ENCODE measurements around the gene MST1R. TPM values are rescaled to one million over a fixed set of nuclear protein-coding genes. Genes with fewer than 3 reads are reported as not detected.

MST1R gene
- total and polyA plus RNA-seq, 9 of the 15 experiments (the other 6 are each of a cell fraction or from before 2014, with no cell fraction given): 1.3 to 10.0 (median 3.8) TPM

DNA sequence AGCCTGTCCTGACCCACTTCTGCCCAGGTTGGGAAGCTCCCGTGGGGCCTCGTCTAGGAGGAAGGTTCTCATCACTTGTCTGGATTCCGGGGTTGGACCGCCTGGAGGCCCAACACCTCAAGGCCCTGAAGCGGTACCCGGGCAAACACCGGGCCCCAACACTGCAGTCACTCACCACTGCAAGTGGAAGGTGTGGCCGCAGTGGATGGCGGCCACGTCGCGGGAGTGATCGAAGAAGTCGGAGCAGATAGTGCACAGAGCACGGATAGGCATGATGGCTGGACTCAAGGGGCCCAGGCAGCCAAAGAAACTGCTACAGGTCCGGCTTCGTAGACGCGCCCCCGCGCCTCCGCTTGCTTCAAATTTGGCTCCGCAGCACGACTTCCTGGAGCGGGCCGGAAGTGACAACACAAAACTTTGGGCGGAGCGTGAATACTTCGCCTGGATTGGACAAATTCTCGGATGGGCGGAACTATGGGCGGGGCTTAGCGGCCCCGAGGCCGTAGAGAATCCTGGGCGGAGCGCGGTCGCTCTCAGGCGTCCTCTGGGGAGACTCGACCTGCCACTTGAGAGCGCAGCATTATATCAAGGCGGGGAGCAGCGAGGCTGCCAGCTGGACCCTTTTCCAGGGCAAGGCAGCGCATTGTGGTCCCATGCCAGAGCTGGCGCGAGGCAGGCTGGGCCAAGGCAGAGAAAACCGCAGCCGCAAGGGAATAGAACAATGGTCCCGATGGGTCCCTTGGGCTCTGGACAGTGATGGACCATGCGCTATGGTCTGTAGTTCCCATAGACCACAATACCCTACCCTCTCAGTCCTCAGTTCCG lies 47.3 kb downstream of the MST1R start, which contains the start of gene TRAIP (continued):
- TF ChIP-seq KAT7 (CRISPR knock-in tag; IDR thresholded peaks at IDR 0.05; ENCODE audit: borderline replicate concordance) (no peak), YY1 (IDR thresholded peaks at IDR 0.05; ENCODE audit: borderline replicate concordance in 1 of 3, control insufficient read depth in 1 of 3, extremely low read depth in 1 of 3, insufficient read depth in 3 of 3, insufficient read length in 1 of 3, insufficient replicate concordance in 2 of 3, low read depth in 1 of 3, low read length in 2 of 3) (peak in 1 of 3 experiments; percentile 31), SOX6 (IDR thresholded peaks at IDR 0.05) (peak; percentile 11; the same call in 1 of the 2 replicates), TCF3 (CRISPR knock-in tag; IDR thresholded peaks at IDR 0.05) (no peak), RBBP5 (IDR thresholded peaks at IDR 0.05; ENCODE audit: borderline replicate concordance, insufficient read depth, low read length, poor library complexity, severe bottlenecking) (peak; percentile 85), NCOA1 (IDR thresholded peaks at IDR 0.05; ENCODE audit: low read depth) (0 out of 2 replicates have a peak, but pooled peaks have one; percentile 17), POLR2AphosphoS5 (IDR thresholded peaks at IDR 0.05; ENCODE audit: control insufficient read depth, insufficient read depth, low read depth, low read length) (peak; percentile 51; the same call in 1 of the 2 replicates), HDAC2 (IDR thresholded peaks at IDR 0.05) (peak; percentile 52; the same call in 1 of the 2 replicates), EGR1 (conservative IDR thresholded peaks at IDR 0.05) (peak; percentile 76), NR2F6 (CRISPR knock-in tag; IDR thresholded peaks at IDR 0.05) (no peak), RFX7 (CRISPR knock-in tag; IDR thresholded peaks at IDR 0.05) (no peak), KLF16 (IDR thresholded peaks at IDR 0.05) (no peak), GABPB1 (CRISPR knock-in tag; IDR thresholded peaks at IDR 0.05) (peak; percentile 92)
- TF ChIP-seq, protein P1, sequence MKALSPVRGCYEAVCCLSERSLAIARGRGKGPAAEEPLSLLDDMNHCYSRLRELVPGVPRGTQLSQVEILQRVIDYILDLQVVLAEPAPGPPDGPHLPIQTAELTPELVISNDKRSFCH (CRISPR knock-in tag; IDR thresholded peaks at IDR 0.05): no peak
- TF ChIP-seq, protein P1 (tag; IDR thresholded peaks at IDR 0.05): no peak
- TF ChIP-seq, protein P2, sequence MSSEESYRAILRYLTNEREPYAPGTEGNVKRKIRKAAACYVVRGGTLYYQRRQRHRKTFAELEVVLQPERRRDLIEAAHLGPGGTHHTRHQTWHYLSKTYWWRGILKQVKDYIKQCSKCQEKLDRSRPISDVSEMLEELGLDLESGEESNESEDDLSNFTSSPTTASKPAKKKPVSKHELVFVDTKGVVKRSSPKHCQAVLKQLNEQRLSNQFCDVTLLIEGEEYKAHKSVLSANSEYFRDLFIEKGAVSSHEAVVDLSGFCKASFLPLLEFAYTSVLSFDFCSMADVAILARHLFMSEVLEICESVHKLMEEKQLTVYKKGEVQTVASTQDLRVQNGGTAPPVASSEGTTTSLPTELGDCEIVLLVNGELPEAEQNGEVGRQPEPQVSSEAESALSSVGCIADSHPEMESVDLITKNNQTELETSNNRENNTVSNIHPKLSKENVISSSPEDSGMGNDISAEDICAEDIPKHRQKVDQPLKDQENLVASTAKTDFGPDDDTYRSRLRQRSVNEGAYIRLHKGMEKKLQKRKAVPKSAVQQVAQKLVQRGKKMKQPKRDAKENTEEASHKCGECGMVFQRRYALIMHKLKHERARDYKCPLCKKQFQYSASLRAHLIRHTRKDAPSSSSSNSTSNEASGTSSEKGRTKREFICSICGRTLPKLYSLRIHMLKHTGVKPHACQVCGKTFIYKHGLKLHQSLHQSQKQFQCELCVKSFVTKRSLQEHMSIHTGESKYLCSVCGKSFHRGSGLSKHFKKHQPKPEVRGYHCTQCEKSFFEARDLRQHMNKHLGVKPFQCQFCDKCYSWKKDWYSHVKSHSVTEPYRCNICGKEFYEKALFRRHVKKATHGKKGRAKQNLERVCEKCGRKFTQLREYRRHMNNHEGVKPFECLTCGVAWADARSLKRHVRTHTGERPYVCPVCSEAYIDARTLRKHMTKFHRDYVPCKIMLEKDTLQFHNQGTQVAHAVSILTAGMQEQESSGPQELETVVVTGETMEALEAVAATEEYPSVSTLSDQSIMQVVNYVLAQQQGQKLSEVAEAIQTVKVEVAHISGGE (CRISPR knock-in tag; IDR thresholded peaks at IDR 0.05): peak in 1 of 3 experiments; percentile 80; a peak in 2 of 6 replicates
- TF ChIP-seq, protein P3, sequence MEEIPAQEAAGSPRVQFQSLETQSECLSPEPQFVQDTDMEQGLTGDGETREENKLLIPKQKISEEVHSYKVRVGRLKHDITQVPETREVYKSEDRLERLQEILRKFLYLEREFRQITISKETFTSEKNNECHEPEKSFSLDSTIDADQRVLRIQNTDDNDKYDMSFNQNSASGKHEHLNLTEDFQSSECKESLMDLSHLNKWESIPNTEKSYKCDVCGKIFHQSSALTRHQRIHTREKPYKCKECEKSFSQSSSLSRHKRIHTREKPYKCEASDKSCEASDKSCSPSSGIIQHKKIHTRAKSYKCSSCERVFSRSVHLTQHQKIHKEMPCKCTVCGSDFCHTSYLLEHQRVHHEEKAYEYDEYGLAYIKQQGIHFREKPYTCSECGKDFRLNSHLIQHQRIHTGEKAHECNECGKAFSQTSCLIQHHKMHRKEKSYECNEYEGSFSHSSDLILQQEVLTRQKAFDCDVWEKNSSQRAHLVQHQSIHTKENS (CRISPR knock-in tag; IDR thresholded peaks at IDR 0.05): no peak
- TF ChIP-seq, protein P4, sequence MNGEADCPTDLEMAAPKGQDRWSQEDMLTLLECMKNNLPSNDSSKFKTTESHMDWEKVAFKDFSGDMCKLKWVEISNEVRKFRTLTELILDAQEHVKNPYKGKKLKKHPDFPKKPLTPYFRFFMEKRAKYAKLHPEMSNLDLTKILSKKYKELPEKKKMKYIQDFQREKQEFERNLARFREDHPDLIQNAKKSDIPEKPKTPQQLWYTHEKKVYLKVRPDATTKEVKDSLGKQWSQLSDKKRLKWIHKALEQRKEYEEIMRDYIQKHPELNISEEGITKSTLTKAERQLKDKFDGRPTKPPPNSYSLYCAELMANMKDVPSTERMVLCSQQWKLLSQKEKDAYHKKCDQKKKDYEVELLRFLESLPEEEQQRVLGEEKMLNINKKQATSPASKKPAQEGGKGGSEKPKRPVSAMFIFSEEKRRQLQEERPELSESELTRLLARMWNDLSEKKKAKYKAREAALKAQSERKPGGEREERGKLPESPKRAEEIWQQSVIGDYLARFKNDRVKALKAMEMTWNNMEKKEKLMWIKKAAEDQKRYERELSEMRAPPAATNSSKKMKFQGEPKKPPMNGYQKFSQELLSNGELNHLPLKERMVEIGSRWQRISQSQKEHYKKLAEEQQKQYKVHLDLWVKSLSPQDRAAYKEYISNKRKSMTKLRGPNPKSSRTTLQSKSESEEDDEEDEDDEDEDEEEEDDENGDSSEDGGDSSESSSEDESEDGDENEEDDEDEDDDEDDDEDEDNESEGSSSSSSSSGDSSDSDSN (IDR thresholded peaks at IDR 0.05; ENCODE audit: borderline replicate concordance in 1 of 2, low read depth in 2 of 2, low read length in 2 of 2): no peak
